Lower leg skin (tissue), 3 donors: ENCODE results near the gene AIF1.

Experiments used
- POLR2A ChIP-seq, 2 donors: fragments of 450-650 bp; IDR thresholded peaks; one replicate each; pipeline ENCODE4 v1.6.1; 2016 to 2017; ENCODE audit warnings: antibody characterized with exemption in 2 of 2, mild to moderate bottlenecking in 1 of 2, moderate library complexity in 1 of 2
- TF ChIP-seq, protein P1 (sequence below), 3 donors: fragments of 450-650 bp; IDR thresholded peaks; one replicate each; pipeline ENCODE4 v1.5.1; 2016; ENCODE audit warnings: antibody characterized with exemption in 3 of 3, mild to moderate bottlenecking in 3 of 3, moderate library complexity in 2 of 3

DNA sequence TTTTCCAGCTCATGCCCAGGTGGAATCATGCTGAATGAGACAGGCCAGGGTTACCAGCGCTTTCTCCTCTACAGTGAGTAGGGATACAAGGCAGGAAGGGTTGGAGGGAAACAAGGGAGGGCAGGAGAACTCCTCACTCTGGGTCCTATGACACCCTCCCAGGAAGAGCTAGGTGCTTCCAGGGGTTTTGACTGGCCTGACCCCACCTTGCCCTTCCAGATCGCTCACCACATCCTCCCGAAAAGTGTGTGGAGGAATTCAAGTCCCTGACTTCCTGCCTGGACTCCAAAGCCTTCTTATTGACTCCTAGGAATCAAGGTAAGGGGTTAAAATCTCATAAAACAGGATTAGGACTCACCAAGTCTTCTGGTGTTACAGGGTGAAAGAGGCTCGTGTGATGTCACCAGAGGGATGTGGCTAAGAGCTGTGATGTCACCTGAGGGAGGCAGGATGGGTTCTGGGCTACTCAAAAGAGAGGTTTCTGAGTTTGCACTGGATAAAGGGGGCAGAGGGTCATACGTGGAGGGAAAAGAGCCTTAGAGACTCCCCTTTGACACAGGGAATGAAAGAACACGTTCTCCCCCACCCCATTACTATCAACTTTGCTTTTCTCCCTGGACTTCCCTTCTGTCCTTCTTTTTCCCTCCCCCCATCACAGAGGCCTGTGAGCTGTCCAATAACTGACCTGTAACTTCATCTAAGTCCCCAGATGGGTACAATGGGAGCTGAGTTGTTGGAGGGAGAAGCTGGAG, 42.5 kb downstream of the AIF1 start:
- TF ChIP-seq, protein P1, sequence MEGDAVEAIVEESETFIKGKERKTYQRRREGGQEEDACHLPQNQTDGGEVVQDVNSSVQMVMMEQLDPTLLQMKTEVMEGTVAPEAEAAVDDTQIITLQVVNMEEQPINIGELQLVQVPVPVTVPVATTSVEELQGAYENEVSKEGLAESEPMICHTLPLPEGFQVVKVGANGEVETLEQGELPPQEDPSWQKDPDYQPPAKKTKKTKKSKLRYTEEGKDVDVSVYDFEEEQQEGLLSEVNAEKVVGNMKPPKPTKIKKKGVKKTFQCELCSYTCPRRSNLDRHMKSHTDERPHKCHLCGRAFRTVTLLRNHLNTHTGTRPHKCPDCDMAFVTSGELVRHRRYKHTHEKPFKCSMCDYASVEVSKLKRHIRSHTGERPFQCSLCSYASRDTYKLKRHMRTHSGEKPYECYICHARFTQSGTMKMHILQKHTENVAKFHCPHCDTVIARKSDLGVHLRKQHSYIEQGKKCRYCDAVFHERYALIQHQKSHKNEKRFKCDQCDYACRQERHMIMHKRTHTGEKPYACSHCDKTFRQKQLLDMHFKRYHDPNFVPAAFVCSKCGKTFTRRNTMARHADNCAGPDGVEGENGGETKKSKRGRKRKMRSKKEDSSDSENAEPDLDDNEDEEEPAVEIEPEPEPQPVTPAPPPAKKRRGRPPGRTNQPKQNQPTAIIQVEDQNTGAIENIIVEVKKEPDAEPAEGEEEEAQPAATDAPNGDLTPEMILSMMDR (IDR thresholded peaks at IDR 0.05), result no peak
- TF ChIP-seq POLR2A (IDR thresholded peaks at IDR 0.05), result no peak
